GM12891 (cell line): ENCODE measurements around the gene PLD1.

Experiments
- POLR2A ChIP-seq: IDR thresholded peaks from 2 replicates; pipeline ENCODE4 v1.6.1; 2011; ENCODE audit warnings: low read depth, low read length, control low read depth
- POLR2AphosphoS5 ChIP-seq: IDR thresholded peaks from 2 replicates; pipeline ENCODE4 v1.6.1; 2011; ENCODE audit warnings: low read depth, low read length, control low read depth
- SPI1 ChIP-seq: IDR thresholded peaks from 2 replicates; pipeline ENCODE4 v1.6.1; 2011; ENCODE audit warnings: low read depth, low read length, control low read depth

DNA sequence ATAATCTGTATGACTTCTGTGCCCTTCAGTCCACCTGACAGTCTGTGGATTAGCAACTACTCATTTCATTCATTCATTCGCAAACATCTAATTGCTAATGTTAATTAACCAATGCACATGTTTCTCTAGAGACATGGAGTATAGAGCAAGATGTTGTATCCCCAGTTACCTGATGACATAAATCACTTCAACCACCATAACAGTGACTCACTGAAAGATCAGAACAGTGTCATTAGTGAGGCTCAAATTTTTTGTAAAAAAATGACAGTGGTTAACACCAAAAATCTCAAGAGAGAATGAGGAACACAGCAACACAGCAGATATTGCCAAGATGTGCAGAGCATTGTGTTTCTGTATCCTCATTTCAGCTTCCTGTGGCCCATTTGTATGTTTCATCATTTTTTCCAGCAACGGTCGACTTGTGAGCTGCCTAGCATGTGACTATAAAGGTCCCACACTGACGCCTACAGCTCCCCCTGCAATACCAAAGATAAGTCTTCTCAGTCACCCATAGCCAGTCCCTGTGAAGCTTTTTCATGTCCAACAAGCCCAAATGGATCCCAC lies 3.7 kb upstream of the PLD1 start:
- no peak for TF ChIP-seq POLR2AphosphoS5
- no peak for TF ChIP-seq SPI1
- TF ChIP-seq POLR2A = no peak
